IPS-15b (cell line): ENCODE data around the gene PSMC2.

ENCODE experiments used
- H3K27me3 ChIP-seq: one replicate; pipeline ENCODE4 v1.6.1; 2013; ENCODE audit warnings: low read length; ENCODE audit not compliant: control insufficient read depth, insufficient read depth
- H3K36me3 ChIP-seq: one replicate; pipeline ENCODE4 v1.6.1; 2013; ENCODE audit warnings: low read length; ENCODE audit not compliant: control insufficient read depth, insufficient read depth
- H3K4me1 ChIP-seq: one replicate; pipeline ENCODE4 v1.6.1; 2013; ENCODE audit warnings: mild to moderate bottlenecking, low read length; ENCODE audit not compliant: control insufficient read depth, insufficient read depth
- H3K4me3 ChIP-seq: one replicate; pipeline ENCODE4 v1.5.1; 2013; ENCODE audit warnings: low read depth, low read length
- H3K9ac ChIP-seq: one replicate; pipeline ENCODE4 v1.6.1; 2013; ENCODE audit warnings: low read depth, mild to moderate bottlenecking, low read length
- H3K9me3 ChIP-seq: one replicate; pipeline ENCODE4 v1.6.1; 2013; ENCODE audit warnings: mild to moderate bottlenecking, low read length; ENCODE audit not compliant: control insufficient read depth, insufficient read depth

Gene PSMC2

DNA sequence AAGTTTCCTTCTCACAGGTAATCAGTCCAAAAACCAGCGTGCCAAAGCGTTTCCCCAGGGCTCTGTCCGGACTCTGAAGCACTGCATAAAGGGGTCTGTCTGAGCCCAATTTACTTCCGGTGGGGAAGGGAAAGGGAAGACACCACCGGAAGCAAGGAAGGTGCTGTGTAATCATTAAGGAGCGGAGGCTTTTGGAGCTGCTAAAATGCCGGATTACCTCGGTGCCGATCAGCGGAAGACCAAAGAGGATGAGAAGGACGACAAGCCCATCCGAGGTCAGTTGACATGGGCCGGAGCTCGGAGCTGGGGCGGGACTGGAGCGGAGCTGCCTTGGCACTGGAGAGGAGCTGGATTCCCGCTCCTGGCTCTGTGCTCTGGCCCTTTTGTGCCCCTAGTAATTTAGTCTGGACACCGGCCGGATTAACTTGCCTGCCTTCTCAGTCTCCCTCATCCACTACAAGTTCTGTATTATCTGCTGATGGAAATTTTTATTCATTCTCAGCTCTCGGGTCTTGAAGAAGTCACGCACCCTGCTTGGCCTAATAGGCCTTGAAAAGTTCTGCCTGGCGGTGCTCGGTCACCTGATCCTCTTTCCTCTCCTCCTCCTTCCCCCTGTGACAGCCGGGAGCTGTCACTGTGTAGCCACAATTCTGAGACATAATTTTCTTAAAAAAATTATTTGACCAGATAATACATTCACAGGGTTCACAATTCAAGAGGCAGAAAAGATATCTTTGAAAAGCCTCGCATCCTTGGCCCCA is at the start of gene PSMC2:
PSMC2 (plus strand) TSS at position 137 of the 761 bp plus-strand sequence; CDS start at position 206, 69 bp downstream.
- Histone ChIP-seq H3K9ac (peak within 1 kb of the TSS; percentile 91), H3K9me3 (no peaks in the 10 kb centered on the region), H3K4me1 (peaks cover 2% of the 10 kb centered on the region), H3K4me3 (peak within 1 kb of the TSS; percentile 92), H3K36me3 (peaks cover 3% of the 10 kb centered on the region), H3K27me3 (no peaks in the 10 kb centered on the region)

DNA sequence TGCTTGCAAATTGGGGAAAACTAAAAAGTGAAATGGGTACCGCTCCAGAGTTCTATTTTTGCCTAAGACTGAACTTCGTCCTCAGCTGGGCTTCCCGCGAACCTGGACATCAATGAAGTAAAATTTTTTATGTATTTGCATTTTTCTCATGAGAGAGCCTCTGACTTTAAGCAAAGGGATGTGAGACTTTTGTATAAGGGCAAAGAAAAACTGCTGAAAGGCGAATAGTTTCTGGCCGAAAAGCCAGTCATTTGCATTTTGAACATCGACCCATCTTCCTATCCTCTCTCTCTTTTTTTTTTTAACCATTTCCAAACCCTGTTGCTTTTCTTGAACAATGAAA is 49.6 kb upstream of the PSMC2 start:
- H3K9me3 ChIP-seq, result no peaks in the 10 kb centered on the region
- H3K36me3 ChIP-seq, result peaks cover 6% of the 10 kb centered on the region
- H3K27me3 ChIP-seq, result no peaks in the 10 kb centered on the region
- H3K4me1 ChIP-seq, result peaks cover 3% of the 10 kb centered on the region
- peak overlapping the region; percentile 84 for H3K9ac ChIP-seq
- H3K4me3 ChIP-seq, result peak overlapping the region; percentile 81

DNA sequence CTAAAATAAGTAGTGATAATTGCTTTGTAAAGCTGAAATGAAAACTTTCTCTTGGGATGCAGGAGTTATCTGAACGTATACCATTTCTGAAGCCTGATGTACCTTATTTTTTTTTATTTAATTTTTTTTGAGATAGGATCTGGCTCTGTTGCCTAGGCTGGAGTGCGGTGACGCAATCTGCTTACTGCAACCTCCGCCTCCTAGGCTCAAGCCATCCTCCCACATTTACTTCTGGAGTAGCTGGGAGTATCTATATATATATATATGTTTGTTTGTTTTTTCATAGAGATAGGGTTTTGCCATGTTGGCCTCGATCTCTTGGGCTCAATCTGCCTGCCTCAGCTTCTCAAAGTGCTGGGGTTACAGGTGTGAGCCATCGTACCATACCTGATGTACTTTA is 47.8 kb upstream of the PSMC2 start:
- H3K27me3 ChIP-seq, result no peaks in the 10 kb centered on the region
- no peak overlapping the region for H3K9ac ChIP-seq
- H3K36me3 ChIP-seq, result peaks cover 6% of the 10 kb centered on the region
- no peak overlapping the region for H3K4me3 ChIP-seq
- peaks cover 3% of the 10 kb centered on the region for H3K4me1 ChIP-seq
- H3K9me3 ChIP-seq, result no peaks in the 10 kb centered on the region

DNA sequence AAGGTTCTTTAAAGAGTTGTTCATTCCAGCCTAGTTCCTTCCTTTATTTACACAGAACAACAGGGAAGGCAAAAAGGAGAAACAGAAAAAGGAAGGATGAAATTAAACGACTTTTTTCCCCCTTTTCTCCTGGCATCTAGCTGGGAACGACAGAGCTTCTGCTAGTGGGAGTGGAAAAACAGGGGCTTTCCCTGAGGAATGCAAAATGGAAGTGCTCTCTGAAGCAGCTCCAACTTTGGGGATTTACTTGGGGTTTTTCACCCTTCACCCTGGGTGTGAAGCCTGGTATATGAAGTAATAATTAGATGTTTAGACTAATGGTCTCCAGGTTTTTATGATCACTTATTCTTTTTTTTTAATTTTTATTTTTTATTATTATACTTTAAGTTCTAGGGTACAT is 46.0 kb upstream of the PSMC2 start:
- Histone ChIP-seq H3K27me3 (no peaks in the 10 kb centered on the region), H3K9me3 (no peaks in the 10 kb centered on the region), H3K4me1 (peaks cover 3% of the 10 kb centered on the region), H3K9ac (no peak overlapping the region), H3K36me3 (peaks cover 6% of the 10 kb centered on the region), H3K4me3 (no peak overlapping the region)

DNA sequence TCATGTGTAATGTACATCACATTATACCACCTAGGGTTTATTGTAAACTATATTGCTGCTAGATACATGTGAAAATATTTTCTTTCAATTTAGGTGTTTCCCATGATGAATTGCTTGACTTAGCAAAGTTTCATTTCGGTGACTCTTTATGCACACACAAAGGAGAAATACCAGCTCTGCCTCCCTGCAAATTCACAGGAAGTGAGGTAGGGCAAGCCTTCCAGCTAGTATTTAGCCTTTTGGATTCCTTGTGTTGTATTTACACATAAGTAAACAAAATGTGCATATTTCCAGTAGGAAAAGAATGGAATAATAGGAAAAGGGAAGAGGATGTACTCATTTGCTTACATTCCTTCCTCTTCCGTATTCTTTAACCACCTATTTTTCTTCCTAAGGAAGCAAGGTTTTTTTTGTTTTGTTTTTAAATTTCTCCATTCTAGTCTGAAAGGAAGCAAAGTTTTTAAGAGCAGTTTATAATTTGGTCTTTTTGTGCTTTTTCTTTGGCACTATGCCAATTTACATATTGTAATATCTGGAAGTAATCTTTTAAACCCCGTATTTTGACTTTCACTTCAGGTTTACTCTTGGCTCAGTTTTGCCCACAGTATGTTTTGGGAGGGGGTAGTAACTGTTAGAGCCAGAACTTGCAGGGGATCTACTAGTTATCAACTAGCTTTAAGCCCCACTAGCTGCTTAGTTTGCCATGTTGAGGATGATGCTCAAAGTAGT is 39.8 kb upstream of the PSMC2 start:
- Histone ChIP-seq H3K4me1 (no peaks in the 10 kb centered on the region), H3K4me3 (no peak overlapping the region), H3K9ac (no peak overlapping the region), H3K27me3 (no peaks in the 10 kb centered on the region), H3K36me3 (peaks cover 11% of the 10 kb centered on the region), H3K9me3 (no peaks in the 10 kb centered on the region)

DNA sequence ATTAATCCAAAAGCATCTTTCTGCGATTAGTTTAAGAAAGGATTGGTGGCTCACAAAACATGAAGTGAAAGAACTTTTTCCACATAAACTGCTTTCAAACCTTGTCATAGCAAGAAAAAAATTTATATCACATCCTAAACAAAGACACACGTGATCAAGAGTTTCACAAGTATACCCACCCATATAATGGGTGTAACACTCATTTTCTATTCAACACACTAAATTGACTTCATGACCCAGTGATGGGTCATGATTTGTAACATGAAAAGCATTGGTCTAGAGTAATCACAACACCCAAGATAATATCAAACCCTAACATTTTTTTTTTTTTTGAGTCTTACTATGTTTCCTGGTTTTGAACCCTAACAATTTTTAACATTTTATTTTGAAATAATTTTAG is 32.6 kb upstream of the PSMC2 start:
- Histone ChIP-seq H3K4me3 (no peak overlapping the region), H3K4me1 (no peaks in the 10 kb centered on the region), H3K9me3 (no peaks in the 10 kb centered on the region), H3K9ac (no peak overlapping the region), H3K36me3 (peaks cover 44% of the 10 kb centered on the region), H3K27me3 (no peaks in the 10 kb centered on the region)

DNA sequence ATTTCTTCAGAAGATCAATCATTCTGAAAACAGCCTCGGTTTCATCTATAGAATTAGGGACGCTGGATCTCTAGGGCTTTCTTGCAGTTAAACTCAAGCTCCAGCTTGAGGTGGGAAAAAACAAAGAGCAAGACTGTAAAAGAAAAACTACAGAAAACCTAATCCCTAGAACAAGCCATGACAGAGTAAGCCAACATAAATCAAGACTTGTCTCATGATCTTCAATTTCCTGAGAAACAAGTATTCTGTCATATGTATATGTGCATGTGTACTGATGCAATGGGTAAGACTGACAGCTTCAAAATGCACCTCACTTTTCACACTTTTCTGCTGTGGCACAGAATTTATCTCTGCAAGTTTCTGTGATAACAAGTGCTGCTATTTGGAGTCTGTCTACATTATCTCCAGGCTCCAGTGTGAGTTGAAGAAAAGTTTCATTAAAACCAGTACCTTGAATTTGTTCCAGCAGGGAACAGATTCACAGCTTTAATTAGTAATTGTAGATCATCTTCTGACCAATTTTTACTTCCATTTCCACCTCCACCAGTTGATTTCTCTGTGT is 31.0 kb upstream of the PSMC2 start:
- Histone ChIP-seq H3K27me3 (no peaks in the 10 kb centered on the region), H3K4me1 (no peaks in the 10 kb centered on the region), H3K9ac (no peak overlapping the region), H3K36me3 (peaks cover 46% of the 10 kb centered on the region), H3K9me3 (no peaks in the 10 kb centered on the region), H3K4me3 (no peak overlapping the region)

DNA sequence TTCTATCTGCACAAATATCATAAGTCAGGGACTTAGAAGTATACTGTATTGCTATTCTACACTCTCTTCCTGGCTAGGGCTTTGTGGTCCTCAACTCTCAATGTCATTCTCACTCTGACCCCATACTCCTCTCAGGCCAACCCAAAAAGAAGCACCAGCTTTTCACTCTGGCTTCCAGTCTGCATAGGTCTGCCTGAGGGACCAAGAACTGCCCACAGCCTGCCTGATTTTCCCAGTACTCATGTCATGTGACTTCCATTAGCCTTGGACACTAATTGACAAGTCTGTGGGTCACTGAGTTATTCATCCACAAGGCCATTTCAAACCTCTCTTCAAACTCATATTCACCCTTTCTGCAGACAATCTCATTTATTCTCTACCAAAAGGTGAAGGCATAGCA is 30.4 kb upstream of the PSMC2 start:
- Histone ChIP-seq H3K27me3 (no peaks in the 10 kb centered on the region), H3K9me3 (no peaks in the 10 kb centered on the region), H3K9ac (no peak overlapping the region), H3K4me3 (no peak overlapping the region), H3K36me3 (peaks cover 44% of the 10 kb centered on the region), H3K4me1 (no peaks in the 10 kb centered on the region)

DNA sequence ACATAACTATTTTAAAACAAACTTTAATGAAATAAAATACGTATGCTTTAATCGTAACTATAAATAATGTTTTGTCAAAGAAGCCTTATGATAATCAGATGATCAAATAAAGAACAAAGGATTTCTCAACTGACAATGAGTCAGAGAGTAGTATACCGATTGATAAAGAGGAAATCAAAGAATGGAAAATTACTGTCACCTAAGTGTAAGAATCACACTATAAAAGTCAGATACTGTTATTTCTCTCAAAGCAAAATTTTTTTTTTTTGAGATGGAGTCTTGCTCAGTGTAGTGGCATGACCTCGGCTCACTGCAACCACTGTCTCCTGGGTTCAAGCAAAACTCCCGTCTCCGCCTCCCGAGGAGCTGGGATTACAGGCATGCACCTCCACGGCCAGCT is 21.7 kb upstream of the PSMC2 start:
- peaks cover 20% of the 10 kb centered on the region for H3K36me3 ChIP-seq
- peaks cover 2% of the 10 kb centered on the region for H3K4me1 ChIP-seq
- H3K27me3 ChIP-seq, result no peaks in the 10 kb centered on the region
- no peak overlapping the region for H3K4me3 ChIP-seq
- H3K9me3 ChIP-seq, result no peaks in the 10 kb centered on the region
- H3K9ac ChIP-seq, result no peak overlapping the region

DNA sequence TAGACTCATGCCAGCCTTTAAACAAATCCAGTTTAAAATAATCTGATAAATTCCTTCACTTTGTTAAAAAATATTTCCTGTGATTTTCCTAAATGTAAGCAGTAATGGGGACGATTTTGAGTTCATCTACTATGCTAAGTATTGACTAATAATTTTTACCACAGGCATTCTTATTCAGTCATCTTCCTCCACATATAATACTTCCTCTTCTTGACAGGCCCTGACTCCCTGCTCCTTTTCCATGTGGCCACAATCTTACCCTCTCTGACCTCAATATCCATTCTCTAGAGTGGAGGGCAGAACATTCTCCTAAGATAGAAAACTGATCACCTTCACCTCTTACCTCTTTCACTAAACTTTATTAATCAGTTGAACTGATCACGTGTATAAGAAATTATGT is 10.7 kb upstream of the PSMC2 start:
- Histone ChIP-seq H3K9ac (no peak overlapping the region), H3K27me3 (no peaks in the 10 kb centered on the region), H3K9me3 (no peaks in the 10 kb centered on the region), H3K4me1 (no peaks in the 10 kb centered on the region), H3K36me3 (peaks cover 16% of the 10 kb centered on the region), H3K4me3 (no peak overlapping the region)

DNA sequence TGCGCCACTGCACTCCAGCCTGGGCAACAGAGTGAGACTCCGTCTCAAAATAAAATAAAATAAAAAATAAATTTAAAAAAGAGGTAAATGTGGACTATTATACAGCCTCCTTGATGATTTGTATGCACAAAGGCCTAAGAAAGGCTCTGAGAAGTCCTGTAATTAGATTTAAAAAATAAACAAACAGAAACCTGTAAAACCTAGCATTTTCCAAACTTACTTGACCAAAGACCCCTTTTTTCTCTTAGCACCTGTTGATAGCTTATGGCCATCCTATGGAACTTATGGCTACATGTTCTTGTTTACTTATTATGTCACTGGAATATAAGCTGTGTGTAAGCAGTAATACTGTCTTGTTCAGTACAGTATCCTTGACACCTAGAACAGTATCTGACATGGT is 8.6 kb upstream of the PSMC2 start:
- H3K4me3 ChIP-seq, result no peak overlapping the region
- peaks cover 2% of the 10 kb centered on the region for H3K4me1 ChIP-seq
- H3K9me3 ChIP-seq, result no peaks in the 10 kb centered on the region
- H3K9ac ChIP-seq, result no peak overlapping the region
- peaks cover 16% of the 10 kb centered on the region for H3K36me3 ChIP-seq
- no peaks in the 10 kb centered on the region for H3K27me3 ChIP-seq

DNA sequence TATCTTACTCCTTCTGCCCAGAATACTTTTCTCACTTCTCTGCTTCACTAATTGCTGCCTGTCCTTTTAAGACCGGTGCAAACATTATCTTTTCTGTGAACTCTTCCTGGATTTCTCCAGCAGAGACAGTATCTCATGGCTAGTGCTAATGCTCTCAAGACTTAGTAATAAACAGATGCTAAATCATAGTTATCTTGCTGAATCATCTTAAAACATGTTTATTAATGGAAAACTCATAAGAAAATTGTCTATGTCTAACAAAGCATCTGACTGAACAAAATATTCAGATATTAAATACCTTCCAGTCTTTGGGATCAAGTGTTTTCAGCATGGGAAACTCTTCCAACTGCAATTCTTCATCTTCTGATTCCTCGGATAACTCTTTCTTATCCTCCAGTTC is 6.0 kb upstream of the PSMC2 start:
- Histone ChIP-seq H3K4me1 (peaks cover 2% of the 10 kb centered on the region), H3K36me3 (peaks cover 16% of the 10 kb centered on the region), H3K4me3 (no peak overlapping the region), H3K9ac (no peak overlapping the region), H3K27me3 (no peaks in the 10 kb centered on the region), H3K9me3 (no peaks in the 10 kb centered on the region)
